K562 (cell line): ENCODE data around the gene CAPN8. TPM values are rescaled to one million over a fixed set of nuclear protein-coding genes. Genes with fewer than 3 reads are reported as not detected.

ENCODE experiments used
- ARID3A ChIP-seq: IDR thresholded peaks from 2 replicates; pipeline ENCODE4 v1.6.1; 2012; ENCODE audit warnings: low read depth, low read length, improper control_type of control experiment, borderline replicate concordance
- BCOR ChIP-seq: fragments of 450-650 bp; IDR thresholded peaks from 2 replicates; pipeline ENCODE4 v1.6.1; 2016
- CLOCK ChIP-seq: fragments of 250-450 bp; sonication (Bioruptor Pico); IDR thresholded peaks from 2 replicates; pipeline ENCODE4 v1.4.0; 2020; ENCODE audit warnings: mild to moderate bottlenecking, moderate library complexity, borderline replicate concordance
- CREBBP ChIP-seq: IDR thresholded peaks from one replicate; pipeline ENCODE4 v1.6.1; 2012; ENCODE audit warnings: low read depth, mild to moderate bottlenecking, control low read depth, inconsistent platforms, low read length
- IRF2 ChIP-seq: sonication (generic); formaldehyde crosslinking; IDR thresholded peaks from 2 replicates; pipeline ENCODE4 v1.8.1; 2022; ENCODE audit warnings: mild to moderate bottlenecking, missing genetic modification reagents
- POLR2G ChIP-seq: fragments of 200-400 bp; formaldehyde crosslinking; IDR thresholded peaks from 2 replicates; pipeline ENCODE4 v1.6.1; 2017; ENCODE audit warnings: low read depth, mild to moderate bottlenecking, antibody characterized with exemption, low read length, moderate library complexity
- POU5F1 ChIP-seq: fragments of 150-350 bp; IDR thresholded peaks from 2 replicates; pipeline ENCODE4 v1.6.1; 2014; ENCODE audit warnings: borderline replicate concordance, low read length, low read depth, mild to moderate bottlenecking; ENCODE audit not compliant: partially characterized antibody
- RBM15 ChIP-seq: fragments of 200-400 bp; formaldehyde crosslinking; IDR thresholded peaks from 2 replicates; pipeline ENCODE4 v1.6.1; 2018; ENCODE audit warnings: mild to moderate bottlenecking, low read length, moderate library complexity; ENCODE audit not compliant: insufficient read depth
- SFPQ ChIP-seq: fragments of 200-400 bp; formaldehyde crosslinking; IDR thresholded peaks from 2 replicates; pipeline ENCODE4 v1.6.1; 2017; ENCODE audit warnings: mild to moderate bottlenecking, low read depth, low read length, moderate library complexity
- XRCC3 ChIP-seq: fragments of 450-650 bp; IDR thresholded peaks from 2 replicates; pipeline ENCODE4 v1.6.1; 2017; ENCODE audit warnings: mild to moderate bottlenecking, moderate library complexity
- XRCC5 ChIP-seq: fragments of 200-400 bp; formaldehyde crosslinking; IDR thresholded peaks from 2 replicates; pipeline ENCODE4 v1.6.1; 2017; ENCODE audit warnings: low read depth, mild to moderate bottlenecking, low read length
- ZNF140 ChIP-seq: fragments of 250-450 bp; sonication (Bioruptor Pico); IDR thresholded peaks from 2 replicates; pipeline ENCODE4 v1.8.0; 2021; ENCODE audit warnings: moderate library complexity, mild to moderate bottlenecking, inconsistent platforms
- ZNF644 ChIP-seq: fragments of 200-800 bp; sonication (Bioruptor generic); IDR thresholded peaks from 2 replicates; pipeline ENCODE4 v1.6.1; 2016; ENCODE audit warnings: low read depth, missing genetic modification characterization, missing compliant biosample characterization
- polyA plus RNA-seq, 8 experiments: library from polyadenylated mRNA; depleted of rRNA in 4 of 8; stranded (reverse) in 5 of 8; unstranded in 3 of 8; fragments of >200 nt; fragmentation: Nextera tagmentation in 2 of 8; fragmentation: Illumina TruSeq in 1 of 8; extraction: Ambion mirVana in 2 of 8; extraction: Trizol in 1 of 8; gene quantifications; 2 replicates each; pipeline versions ENCODE4 v1.2.1 to v1.2.3, GENCODE V29; 2011 to 2014; ENCODE audit warnings: inconsistent platforms in 1 of 8, missing spikeins in 1 of 8
- total RNA-seq, 7 experiments: library from RNA; depleted of rRNA in 6 of 7; stranded (reverse); fragments of >200 nt in 6 of 7; fragmentation: Illumina TruSeq in 2 of 7; extraction: Trizol in 2 of 7; gene quantifications; 2 replicates each; pipeline versions ENCODE4 v1.2.1 to v1.2.3, GENCODE V29; 2011 to 2021; ENCODE audit warnings: low replicate concordance in 1 of 7
- TF ChIP-seq, protein P1 (sequence below): sonication (generic); formaldehyde crosslinking; IDR thresholded peaks from 2 replicates; pipeline ENCODE4 v1.8.1; 2023; ENCODE audit warnings: mild to moderate bottlenecking, missing genetic modification reagents, moderate library complexity
- TF ChIP-seq, protein P2 (sequence below): fragments of 450-650 bp; IDR thresholded peaks from one replicate; pipeline ENCODE4 v1.6.1; 2018; ENCODE audit warnings: mild to moderate bottlenecking, moderate library complexity; ENCODE audit not compliant: partially characterized antibody

CAPN8 gene
- total and polyA plus RNA-seq, 9 of the 15 experiments (the other 6 are each of a cell fraction or from before 2014, with no cell fraction given): 0.06 TPM; not detected in 8

GRCh38 chr1:223700942-223701637, 35.6 kb upstream of the CAPN8 start (continued):
- TF ChIP-seq ARID3A: no peak
- TF ChIP-seq, protein P1, sequence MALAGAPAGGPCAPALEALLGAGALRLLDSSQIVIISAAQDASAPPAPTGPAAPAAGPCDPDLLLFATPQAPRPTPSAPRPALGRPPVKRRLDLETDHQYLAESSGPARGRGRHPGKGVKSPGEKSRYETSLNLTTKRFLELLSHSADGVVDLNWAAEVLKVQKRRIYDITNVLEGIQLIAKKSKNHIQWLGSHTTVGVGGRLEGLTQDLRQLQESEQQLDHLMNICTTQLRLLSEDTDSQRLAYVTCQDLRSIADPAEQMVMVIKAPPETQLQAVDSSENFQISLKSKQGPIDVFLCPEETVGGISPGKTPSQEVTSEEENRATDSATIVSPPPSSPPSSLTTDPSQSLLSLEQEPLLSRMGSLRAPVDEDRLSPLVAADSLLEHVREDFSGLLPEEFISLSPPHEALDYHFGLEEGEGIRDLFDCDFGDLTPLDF (CRISPR knock-in tag): no peak; the same call in 1 of the 2 replicates
- no peak for TF ChIP-seq ZNF140 (CRISPR knock-in tag)
- TF ChIP-seq, protein P2, sequence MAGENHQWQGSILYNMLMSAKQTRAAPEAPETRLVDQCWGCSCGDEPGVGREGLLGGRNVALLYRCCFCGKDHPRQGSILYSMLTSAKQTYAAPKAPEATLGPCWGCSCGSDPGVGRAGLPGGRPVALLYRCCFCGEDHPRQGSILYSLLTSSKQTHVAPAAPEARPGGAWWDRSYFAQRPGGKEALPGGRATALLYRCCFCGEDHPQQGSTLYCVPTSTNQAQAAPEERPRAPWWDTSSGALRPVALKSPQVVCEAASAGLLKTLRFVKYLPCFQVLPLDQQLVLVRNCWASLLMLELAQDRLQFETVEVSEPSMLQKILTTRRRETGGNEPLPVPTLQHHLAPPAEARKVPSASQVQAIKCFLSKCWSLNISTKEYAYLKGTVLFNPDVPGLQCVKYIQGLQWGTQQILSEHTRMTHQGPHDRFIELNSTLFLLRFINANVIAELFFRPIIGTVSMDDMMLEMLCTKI: no peak
- TF ChIP-seq POU5F1: no peak
- TF ChIP-seq XRCC5: no peak
- no peak for TF ChIP-seq IRF2
- no peak for TF ChIP-seq CLOCK (CRISPR knock-in tag)
- no peak for TF ChIP-seq SFPQ
- TF ChIP-seq XRCC3: no peak
- TF ChIP-seq BCOR: no peak
- TF ChIP-seq RBM15: no peak
- peak; percentile 62 for TF ChIP-seq POLR2G
- no peak for TF ChIP-seq CREBBP
- TF ChIP-seq ZNF644 (tag): no peak
